Activated naive CD4-positive, alpha-beta T cell treated with Interleukin-2 at 50 U/mL for 16 hours (primary cell): Measurements from ENCODE around the gene ZXDC.

Experiments
- DNase-seq: peaks from one replicate; pipeline ENCODE4 v3.0.0-alpha.2; 2020

The ZXDC gene

GRCh38 chr3:126475413-126476114, at the start of gene ZXDC:
ZXDC (minus strand) TSS chr3:126475891; CDS start chr3:126475865, 26 bp downstream.
- DNase-seq, result peak; percentile 93

GRCh38 chr3:126525091-126525852, 49.6 kb upstream of the ZXDC start:
- DNase-seq, result no peak

GRCh38 chr3:126524429-126524988, 48.8 kb upstream of the ZXDC start:
- no peak for DNase-seq

- no peak for DNase-seq
Observed at GRCh38 chr3:126523745-126524428, 48.2 kb upstream of the ZXDC start, which contains the start of gene CHST13. CHST13 (plus strand) TSS chr3:126524155; CDS start chr3:126524333, 178 bp downstream.

- DNase-seq, result peak; percentile 45
Observed at GRCh38 chr3:126522363-126522788, 46.7 kb upstream of the ZXDC start.

GRCh38 chr3:126521122-126521891, 45.6 kb upstream of the ZXDC start:
- DNase-seq, result no peak

GRCh38 chr3:126519506-126520455, 44.1 kb upstream of the ZXDC start:
- no peak for DNase-seq

GRCh38 chr3:126518779-126519177, 43.1 kb upstream of the ZXDC start:
- DNase-seq, result no peak

GRCh38 chr3:126517986-126518778, 42.5 kb upstream of the ZXDC start:
- DNase-seq, result no peak

- DNase-seq, result no peak
Observed at GRCh38 chr3:126517291-126517951, 41.7 kb upstream of the ZXDC start, which contains the start of gene UROC1. UROC1 (minus strand) TSS chr3:126517773; CDS start chr3:126517719, 54 bp downstream.

GRCh38 chr3:126516936-126517290, 41.2 kb upstream of the ZXDC start:
- no peak for DNase-seq

- DNase-seq, result no peak
Observed at GRCh38 chr3:126516152-126516935, 40.7 kb upstream of the ZXDC start.

GRCh38 chr3:126515066-126515706, 39.5 kb upstream of the ZXDC start:
- no peak for DNase-seq

- DNase-seq, result no peak
Observed at GRCh38 chr3:126514161-126514560, 38.5 kb upstream of the ZXDC start.

GRCh38 chr3:126512916-126513650, 37.4 kb upstream of the ZXDC start:
- DNase-seq, result no peak

GRCh38 chr3:126512026-126512425, 36.3 kb upstream of the ZXDC start:
- no peak for DNase-seq

- DNase-seq, result no peak
Observed at GRCh38 chr3:126511291-126511690, 35.6 kb upstream of the ZXDC start.
